K562 (cell line): ENCODE data around the gene WDR20. TPM values are rescaled to one million over a fixed set of nuclear protein-coding genes. Genes with fewer than 3 reads are reported as not detected.
A peak's percentile ranks its signal among the peaks of the same experiment; 100 is the strongest.

Experiments
- ATAC-seq: fragments of 200-7000 bp; cut with Tn5 transposase; 3 replicates; pipeline ENCODE4 v1.9.1; 2020; ENCODE audit warnings: moderate library complexity
- BruUV-seq: library from RNA; stranded (reverse); fragments of 400-500 nt; replicated peaks from 2 replicates; lab custom pipeline; 2021; lab: Mats Ljungman, UMichigan
- CTCF ChIA-PET: fragments of 300-600 bp; formaldehyde crosslinking; extraction: SDS; loops from one replicate; lab custom pipeline; 2021; ENCODE audit warnings: low intra/inter-chr PET ratio; lab: Yijun Ruan, JAX
- POLR2A ChIA-PET: fragments of 300-600, 350-650 bp; sonication (Branson Sonifier 250); formaldehyde crosslinking; extraction: SDS; loops from one replicate; lab custom pipeline; 2021; ENCODE audit warnings: antibody characterized with exemption, inconsistent platforms; lab: Yijun Ruan, JAX
- DNase-seq, 4 experiments: peaks; one replicate each; pipeline versions ENCODE4 v3.0.0 to v3.0.0-alpha.2; 2011 to 2018; ENCODE audit warnings: low spot score in 3 of 4, mixed read lengths in 3 of 4; ENCODE audit errors: extremely low read depth in 1 of 4
- FAIRE-seq: peaks from 2 replicates; lab custom pipeline; 2011; peaks lifted over from hg19 to GRCh38; lab: Jason Lieb, UNC
- H2AFZ ChIP-seq: 2 replicates; pipeline ENCODE4 v1.6.0; 2011; ENCODE audit warnings: low read depth, low read length, control low read depth, inconsistent platforms
- H3K27ac ChIP-seq: fragments of 200-600 bp; 3 replicates; pipeline ENCODE4 v1.8.0; 2011; ENCODE audit warnings: low read depth, mild to moderate bottlenecking, control low read depth, inconsistent platforms, low read length, moderate library complexity, mixed read lengths; ENCODE audit errors: extremely low read depth
- H3K27me3 ChIP-seq, 2 experiments: fragments of 300-600 bp in 1 of 2; 2 replicates in 1 of 2; 3 replicates in 1 of 2; pipeline versions ENCODE4 v1.6.0 to v1.8.0; 2011; ENCODE audit warnings: inconsistent platforms in 2 of 2, low read length in 2 of 2, mild to moderate bottlenecking in 1 of 2, mixed read lengths in 1 of 2, moderate library complexity in 1 of 2; ENCODE audit not compliant: control insufficient read depth in 2 of 2, insufficient read depth in 2 of 2
- H3K36me3 ChIP-seq: fragments of 300-600 bp; 3 replicates; pipeline ENCODE4 v1.8.0; 2011; ENCODE audit warnings: mild to moderate bottlenecking, low read length, inconsistent platforms; ENCODE audit not compliant: control insufficient read depth, insufficient read depth
- H3K4me1 ChIP-seq, 2 experiments: fragments of 200-600 bp in 1 of 2; replicated peaks in 1 of 2; 2 replicates in 1 of 2; 3 replicates in 1 of 2; pipeline versions ENCODE4 v1.5.1 to v1.8.0; 2011; ENCODE audit warnings: inconsistent platforms in 2 of 2, low read length in 2 of 2, mild to moderate bottlenecking in 1 of 2, mixed read lengths in 1 of 2, moderate library complexity in 1 of 2; ENCODE audit not compliant: control insufficient read depth in 2 of 2, insufficient read depth in 2 of 2
- H3K4me2 ChIP-seq: 2 replicates; pipeline ENCODE4 v1.6.1; 2011; ENCODE audit warnings: low read length, control low read depth, inconsistent platforms, mixed read lengths; ENCODE audit not compliant: insufficient read depth
- H3K4me3 ChIP-seq: fragments of 200-600 bp; sonication (generic), shearing (Covaris generic); 2 replicates; pipeline ENCODE4 v1.5.1; 2016; ENCODE audit warnings: control low read depth, inconsistent platforms
- H3K79me2 ChIP-seq: fragments of 200-600 bp; 3 replicates; pipeline ENCODE4 v1.8.0; 2011; ENCODE audit warnings: low read length, inconsistent platforms; ENCODE audit not compliant: control insufficient read depth, insufficient read depth
- H3K9ac ChIP-seq, 2 experiments: 2 replicates each; pipeline versions ENCODE4 v1.6.0 to v1.6.1; 2011; ENCODE audit warnings: low read depth in 2 of 2, low read length in 2 of 2, control low read depth in 1 of 2, inconsistent platforms in 1 of 2, mild to moderate bottlenecking in 1 of 2, mixed read lengths in 1 of 2; ENCODE audit not compliant: insufficient read depth in 1 of 2
- H3K9me1 ChIP-seq: one replicate; pipeline ENCODE4 v1.6.0; 2011; ENCODE audit warnings: inconsistent platforms, mild to moderate bottlenecking, low read length, moderate library complexity; ENCODE audit not compliant: control insufficient read depth, insufficient read depth
- H3K9me3 ChIP-seq: replicated peaks from 2 replicates; pipeline ENCODE4 v1.5.1; 2011; ENCODE audit warnings: low read depth, low read length, inconsistent platforms; ENCODE audit not compliant: control insufficient read depth, insufficient read depth
- H4K20me1 ChIP-seq: replicated peaks from 2 replicates; pipeline ENCODE4 v1.6.1; 2011; ENCODE audit warnings: low read length, inconsistent platforms, mixed read lengths; ENCODE audit not compliant: control insufficient read depth, insufficient read depth
- CEBPB ChIP-seq: fragments of 450-650 bp; IDR thresholded peaks from 2 replicates; pipeline ENCODE4 v1.6.1; 2016; ENCODE audit warnings: missing genetic modification characterization, missing compliant biosample characterization
- FOXP1 ChIP-seq: sonication (generic); formaldehyde crosslinking; IDR thresholded peaks from 2 replicates; pipeline ENCODE4 v1.8.0; 2022; ENCODE audit warnings: mild to moderate bottlenecking, missing genetic modification reagents
- GTF2E2 ChIP-seq: fragments of 200-800 bp; sonication (Bioruptor generic); IDR thresholded peaks from 2 replicates; pipeline ENCODE4 v1.6.1; 2016; ENCODE audit warnings: missing genetic modification characterization, missing compliant biosample characterization
- HDAC8 ChIP-seq: fragments of 450-650 bp; IDR thresholded peaks from 2 replicates; pipeline ENCODE4 v1.6.1; 2016; ENCODE audit warnings: mild to moderate bottlenecking, missing genetic modification characterization, moderate library complexity, missing compliant biosample characterization
- HNRNPLL ChIP-seq: fragments of 200-400 bp; formaldehyde crosslinking; IDR thresholded peaks from 2 replicates; pipeline ENCODE4 v1.6.1; 2017; ENCODE audit warnings: low read length, low read depth, mild to moderate bottlenecking; ENCODE audit not compliant: poor library complexity, severe bottlenecking
- KLF1 ChIP-seq: fragments of 450-650 bp; IDR thresholded peaks from 2 replicates; pipeline ENCODE4 v1.6.1; 2016; ENCODE audit warnings: missing genetic modification characterization, missing compliant biosample characterization
- LEF1 ChIP-seq: fragments of 450-650 bp; IDR thresholded peaks from 2 replicates; pipeline ENCODE4 v1.6.1; 2016; ENCODE audit warnings: mild to moderate bottlenecking
- MED1 ChIP-seq: sonication (generic); formaldehyde crosslinking; IDR thresholded peaks from 2 replicates; pipeline ENCODE4 v1.8.1; 2023; ENCODE audit warnings: missing genetic modification reagents, borderline replicate concordance
- ZBTB33 ChIP-seq: sonication (generic); formaldehyde crosslinking; IDR thresholded peaks from 2 replicates; pipeline ENCODE4 v1.8.1; 2023; ENCODE audit warnings: mild to moderate bottlenecking, missing genetic modification reagents
- ZFPM2 ChIP-seq: fragments of 250-450 bp; sonication (Bioruptor Pico); IDR thresholded peaks from 2 replicates; pipeline ENCODE4 v1.5.1; 2022; ENCODE audit warnings: mild to moderate bottlenecking
- ZNF512 ChIP-seq: IDR thresholded peaks from 2 replicates; pipeline ENCODE4 v1.6.1; 2016; ENCODE audit warnings: missing genetic modification characterization, missing compliant biosample characterization
- ZNF785 ChIP-seq: fragments of 250-450 bp; sonication (Bioruptor Pico); IDR thresholded peaks from 2 replicates; pipeline ENCODE4 v1.4.0; 2020; ENCODE audit warnings: mild to moderate bottlenecking
- WGBS: fragments of 100-300 bp; shearing (Covaris generic); methylation state at CpG from one replicate; pipeline ENCODE4 v1.1.6; 2016; ENCODE audit warnings: low coverage, mixed read lengths; ENCODE audit not compliant: insufficient coverage; ENCODE audit errors: missing lambda C conversion rate; 5-methylcytosine and 5-hydroxymethylcytosine counted together
- in situ Hi-C: fragments of 300-500 bp; cut with MboI; formaldehyde crosslinking; loops from 4 replicates; pipeline ENCODE4 v1.15.0; 2018; ENCODE audit warnings: inconsistent platforms, mixed read lengths
- intact Hi-C: fragments of 100-400 bp; cut with micrococcal nuclease; formaldehyde crosslinking; loops from 2 replicates; pipeline ENCODE4 v1.14.2; 2022
- polyA plus RNA-seq, 8 experiments: library from polyadenylated mRNA; depleted of rRNA in 4 of 8; stranded (reverse) in 5 of 8; unstranded in 3 of 8; fragments of >200 nt; fragmentation: Nextera tagmentation in 2 of 8; fragmentation: Illumina TruSeq in 1 of 8; extraction: Ambion mirVana in 2 of 8; extraction: Trizol in 1 of 8; gene quantifications; 2 replicates each; pipeline versions ENCODE4 v1.2.1 to v1.2.3, GENCODE V29; 2011 to 2014; ENCODE audit warnings: inconsistent platforms in 1 of 8, missing spikeins in 1 of 8
- total RNA-seq, 7 experiments: library from RNA; depleted of rRNA in 6 of 7; stranded (reverse); fragments of >200 nt in 6 of 7; fragmentation: Illumina TruSeq in 2 of 7; extraction: Trizol in 2 of 7; gene quantifications; 2 replicates each; pipeline versions ENCODE4 v1.2.1 to v1.2.3, GENCODE V29; 2011 to 2021; ENCODE audit warnings: low replicate concordance in 1 of 7

WDR20 gene
- total and polyA plus RNA-seq, 9 of the 15 experiments (the other 6 are each of a cell fraction or from before 2014, with no cell fraction given): 7.0 to 15.3 (median 11.8) TPM

GRCh38 chr14:102090713-102091112, 49.0 kb upstream of the WDR20 start:
- peaks cover 6% of the 10 kb centered on the region for H4K20me1 ChIP-seq
- H2AFZ ChIP-seq: no peak overlapping the region
- H3K4me1 ChIP-seq: peaks cover 31 to 53% of the 10 kb centered on the region in 2 experiments
- H3K9me1 ChIP-seq: no peaks in the 10 kb centered on the region
- 70% methylated on average over 3 of the region's 3 CpGs for WGBS
- H3K36me3 ChIP-seq: peaks cover 6% of the 10 kb centered on the region; the same call in 2 of the 3 replicates
- DNase-seq: no peak
- peaks cover 27% of the 10 kb centered on the region for H3K79me2 ChIP-seq
- H3K9me3 ChIP-seq: no peaks in the 10 kb centered on the region
- H3K27ac ChIP-seq: no peak overlapping the region
- in situ Hi-C loops: no loop called here
- ChIA-PET POLR2A (interaction anchor here (0.6 to 1.2 kb wide), 2 partner anchors 12 to 1347 kb away, joined by 3 to 10 read pairs; no protein-coding TSS in a partner anchor), CTCF (no interaction called here)
- H3K4me3 ChIP-seq: no peak overlapping the region
- H3K27me3 ChIP-seq: no peaks in the 10 kb centered on the region
- H3K9ac ChIP-seq: no peak overlapping the region
- H3K4me2 ChIP-seq: no peak overlapping the region
- TF ChIP-seq ZNF785 (CRISPR knock-in tag) (no peak), MED1 (CRISPR knock-in tag) (no peak), ZFPM2 (CRISPR knock-in tag) (no peak), CEBPB (tag) (no peak)
- intact Hi-C loops: no loop called here
- BruUV-seq: no TSS peak
- no peak for ATAC-seq
- FAIRE-seq: no peak

- H3K4me1 ChIP-seq: peaks cover 39 to 50% of the 10 kb centered on the region in 2 experiments
- DNase-seq (no peak), FAIRE-seq (no peak), ATAC-seq (no peak)
- no peak overlapping the region for H3K27ac ChIP-seq
- H2AFZ ChIP-seq: no peak overlapping the region
- CTCF ChIA-PET: no interaction called here
- BruUV-seq: no TSS peak
- no peak overlapping the region for H3K4me3 ChIP-seq
- WGBS: 86% methylated on average over 5 of the region's 10 CpGs
- peaks cover 9% of the 10 kb centered on the region for H3K79me2 ChIP-seq
- H3K9me3 ChIP-seq: no peaks in the 10 kb centered on the region
- intact Hi-C loops (no loop called here), in situ Hi-C loops (no loop called here)
- no peaks in the 10 kb centered on the region for H3K36me3 ChIP-seq
- no peaks in the 10 kb centered on the region for H3K27me3 ChIP-seq
- no peaks in the 10 kb centered on the region for H4K20me1 ChIP-seq
- no peak overlapping the region for H3K4me2 ChIP-seq
- peak overlapping the region in 1 of 2 experiments; percentile 37; a peak in 1 of 4 replicates for H3K9ac ChIP-seq
- POLR2A ChIA-PET: interaction anchor here (0.8 kb wide), 1 partner anchor 23 kb away, joined by 3 read pairs; no protein-coding TSS in a partner anchor
- H3K9me1 ChIP-seq: no peaks in the 10 kb centered on the region
- TF ChIP-seq FOXP1 (CRISPR knock-in tag) (no peak), GTF2E2 (tag) (no peak), ZBTB33 (no peak), KLF1 (no peak), HNRNPLL (no peak), LEF1 (no peak), ZNF512 (tag) (no peak), HDAC8 (tag) (no peak)
Measured at GRCh38 chr14:102092806-102093205, 46.9 kb upstream of the WDR20 start.
